PC-3 (cell line): Measurements from ENCODE around the gene CES3. TPM values are rescaled to one million over a fixed set of nuclear protein-coding genes. Genes with fewer than 3 reads are reported as not detected.

ENCODE experiments used
- ATAC-seq: fragments of 200-7000 bp; cut with Tn5 transposase; 2 replicates; pipeline ENCODE4 v1.9.1; 2020; ENCODE audit warnings: mild to moderate bottlenecking, moderate library complexity
- BruUV-seq: library from RNA; stranded (reverse); fragments of 400-500 nt; replicated peaks from 2 replicates; lab custom pipeline; 2021; lab: Mats Ljungman, UMichigan
- CTCF ChIA-PET: fragments of 300-600 bp; sonication (Branson Sonifier 250); formaldehyde crosslinking; loops from one replicate; lab custom pipeline; 2022; ENCODE audit warnings: antibody characterized with exemption; lab: Charles Lee
- POLR2A ChIA-PET: fragments of 300-600 bp; sonication (Branson Sonifier 250); formaldehyde crosslinking; loops from one replicate; lab custom pipeline; 2022; ENCODE audit warnings: antibody characterized with exemption; ENCODE audit not compliant: unreplicated experiment; lab: Charles Lee
- DNase-seq: peaks from one replicate; pipeline ENCODE4 v3.0.0-alpha.2; 2015
- H2AFZ ChIP-seq: fragments of 300-600 bp; sonication (generic); 2 replicates; pipeline ENCODE4 v1.6.0; 2016; ENCODE audit warnings: antibody characterized with exemption, low read length
- H3F3A ChIP-seq: fragments of 300-600 bp; sonication (generic); one replicate; pipeline ENCODE4 v1.6.0; 2017; ENCODE audit warnings: antibody characterized with exemption, low read length, control low read depth, mild to moderate bottlenecking; ENCODE audit not compliant: unreplicated experiment
- H3K27ac ChIP-seq: fragments of 300-600 bp; sonication (generic); 2 replicates; pipeline ENCODE4 v1.5.1; 2016; ENCODE audit warnings: mild to moderate bottlenecking, low read length
- H3K27me3 ChIP-seq: fragments of 300-600 bp; sonication (generic); 2 replicates; pipeline ENCODE4 v1.6.1; 2016; ENCODE audit warnings: low read length, mixed read lengths
- H3K36me3 ChIP-seq: fragments of 300-600 bp; sonication (generic); 2 replicates; pipeline ENCODE4 v1.6.1; 2016; ENCODE audit warnings: low read depth, mixed run types, low read length, mixed read lengths
- H3K4me1 ChIP-seq: fragments of 300-600 bp; sonication (generic); 2 replicates; pipeline ENCODE4 v1.5.1; 2016; ENCODE audit warnings: low read length; ENCODE audit not compliant: insufficient read depth
- H3K4me2 ChIP-seq: fragments of 300-600 bp; sonication (generic); 2 replicates; pipeline ENCODE4 v1.6.0; 2016; ENCODE audit warnings: low read length
- H3K4me3 ChIP-seq: fragments of 300-600 bp; sonication (generic); 2 replicates; pipeline ENCODE4 v1.5.1; 2016; ENCODE audit warnings: mild to moderate bottlenecking, low read length, mixed read lengths
- H3K79me2 ChIP-seq: fragments of 300-600 bp; sonication (generic); 2 replicates; pipeline ENCODE4 v1.6.1; 2017; ENCODE audit warnings: low read length, mixed read lengths
- H3K9ac ChIP-seq: fragments of 300-600 bp; sonication (generic); 2 replicates; pipeline ENCODE4 v1.6.0; 2016; ENCODE audit warnings: mild to moderate bottlenecking, low read length
- H3K9me2 ChIP-seq: fragments of 300-600 bp; sonication (generic); replicated peaks from 2 replicates; pipeline ENCODE4 v1.6.1; 2016; ENCODE audit warnings: mixed run types, low read length, mixed read lengths
- H3K9me3 ChIP-seq: fragments of 300-600 bp; sonication (generic); 2 replicates; pipeline ENCODE4 v1.6.1; 2016; ENCODE audit warnings: low read length, mixed read lengths
- H4K20me1 ChIP-seq: fragments of 300-600 bp; sonication (generic); 2 replicates; pipeline ENCODE4 v1.6.1; 2016; ENCODE audit warnings: low read length, mixed read lengths
- CTCF ChIP-seq: fragments of 300-600 bp; sonication (generic); conservative IDR thresholded peaks from 2 replicates; pipeline ENCODE4 v1.5.1; 2017; ENCODE audit warnings: antibody characterized with exemption, low read depth, mild to moderate bottlenecking, low read length
- EZH2 ChIP-seq: fragments of 300-600 bp; sonication (generic); IDR thresholded peaks from one replicate; pipeline ENCODE4 v1.6.1; 2017; ENCODE audit warnings: antibody characterized with exemption, mild to moderate bottlenecking, low read length; ENCODE audit not compliant: unreplicated experiment
- EZH2phosphoT487 ChIP-seq: fragments of 300-600 bp; sonication (generic); IDR thresholded peaks from 2 replicates; pipeline ENCODE4 v1.6.1; 2018; ENCODE audit warnings: mild to moderate bottlenecking, antibody characterized with exemption, low read length, borderline replicate concordance
- intact Hi-C: fragments of 100-400 bp; cut with micrococcal nuclease; formaldehyde crosslinking; loops from 2 replicates; pipeline ENCODE4 v1.9.0; 2023
- total RNA-seq: library from RNA; depleted of rRNA; stranded (reverse); fragments of >200 nt; gene quantifications from 2 replicates; pipeline ENCODE4 v1.2.3, GENCODE V29; 2014

CES3 gene
- total RNA-seq, 1 experiment from 2014 or later, result 0.26 TPM

- no peak overlapping the region for H3K27ac ChIP-seq
- H3K4me2 ChIP-seq, result no peak overlapping the region
- H2AFZ ChIP-seq, result no peak overlapping the region
- no peak for TF ChIP-seq CTCF
- no peak for TF ChIP-seq EZH2
- no peak for TF ChIP-seq EZH2phosphoT487
- H3K27me3 ChIP-seq, result no peaks in the 10 kb centered on the region
- CTCF ChIA-PET, result no interaction called here
- BruUV-seq, result no TSS peak
- H3F3A ChIP-seq, result no peaks in the 10 kb centered on the region
- H3K9ac ChIP-seq, result no peak overlapping the region
- no peaks in the 10 kb centered on the region for H3K9me2 ChIP-seq
- no peak overlapping the region for H3K4me3 ChIP-seq
- no peaks in the 10 kb centered on the region; the same call in 1 of the 2 replicates for H3K4me1 ChIP-seq
- ATAC-seq (no peak), DNase-seq (no peak)
- H3K36me3 ChIP-seq, result no peaks in the 10 kb centered on the region
- H3K79me2 ChIP-seq, result no peaks in the 10 kb centered on the region
- H4K20me1 ChIP-seq, result no peaks in the 10 kb centered on the region
- intact Hi-C loops, result no loop called here
- H3K9me3 ChIP-seq, result no peaks in the 10 kb centered on the region
- POLR2A ChIA-PET, result no interaction called here
Observed at GRCh38 chr16:67011274-67011673, 50.2 kb downstream of the CES3 start.

- H3K9me2 ChIP-seq, result no peaks in the 10 kb centered on the region
- no peaks in the 10 kb centered on the region for H3K79me2 ChIP-seq
- no peak overlapping the region for H3K27ac ChIP-seq
- no peaks in the 10 kb centered on the region for H3K9me3 ChIP-seq
- CTCF ChIA-PET, result no interaction called here
- no peaks in the 10 kb centered on the region; the same call in 1 of the 2 replicates for H3K4me1 ChIP-seq
- peak overlapping the region; percentile 81 for H2AFZ ChIP-seq
- no TSS peak for BruUV-seq
- H3K9ac ChIP-seq, result no peak overlapping the region
- POLR2A ChIA-PET, result no interaction called here
- TF ChIP-seq EZH2phosphoT487, result no peak
- no peak for TF ChIP-seq EZH2
- TF ChIP-seq CTCF, result no peak
- no peaks in the 10 kb centered on the region for H3F3A ChIP-seq
- no peaks in the 10 kb centered on the region for H4K20me1 ChIP-seq
- intact Hi-C loops, result no loop called here
- ATAC-seq (no peak), DNase-seq (no peak)
- peak overlapping the region; percentile 70 for H3K4me3 ChIP-seq
- no peaks in the 10 kb centered on the region for H3K36me3 ChIP-seq
- peak overlapping the region; percentile 86 for H3K4me2 ChIP-seq
- H3K27me3 ChIP-seq, result no peaks in the 10 kb centered on the region
Observed at GRCh38 chr16:67013233-67013822, 52.3 kb downstream of the CES3 start.

GRCh38 chr16:67013823-67014633 is 53.0 kb downstream of the CES3 start:
- Histone ChIP-seq H3K4me3 (peak overlapping the region; percentile 70), H2AFZ (peak overlapping the region; percentile 81), H3K27me3 (no peaks in the 10 kb centered on the region), H3K9me3 (no peaks in the 10 kb centered on the region), H3K9me2 (no peaks in the 10 kb centered on the region), H3K27ac (no peak overlapping the region), H3K9ac (peak overlapping the region; percentile 29; the same call in 1 of the 2 replicates), H3K4me2 (peak overlapping the region; percentile 86), H4K20me1 (no peaks in the 10 kb centered on the region), H3K36me3 (no peaks in the 10 kb centered on the region), H3K4me1 (no peaks in the 10 kb centered on the region; the same call in 1 of the 2 replicates), H3F3A (no peaks in the 10 kb centered on the region), H3K79me2 (no peaks in the 10 kb centered on the region)
- ATAC-seq, result peak; percentile 30
- ChIA-PET POLR2A (no interaction called here), CTCF (no interaction called here)
- peak; percentile 32 for DNase-seq
- intact Hi-C loops, result no loop called here
- BruUV-seq, result no TSS peak
- no peak for TF ChIP-seq CTCF
- no peak for TF ChIP-seq EZH2
- no peak for TF ChIP-seq EZH2phosphoT487
